ENCODE measurements around the gene PLXNA4. TPM values are rescaled to one million over a fixed set of nuclear protein-coding genes. Genes with fewer than 3 reads are reported as not detected.

The PLXNA4 gene
- total RNA-seq, 2 experiments from 2014 or later, result 0.75 to 0.85 TPM

DNA sequence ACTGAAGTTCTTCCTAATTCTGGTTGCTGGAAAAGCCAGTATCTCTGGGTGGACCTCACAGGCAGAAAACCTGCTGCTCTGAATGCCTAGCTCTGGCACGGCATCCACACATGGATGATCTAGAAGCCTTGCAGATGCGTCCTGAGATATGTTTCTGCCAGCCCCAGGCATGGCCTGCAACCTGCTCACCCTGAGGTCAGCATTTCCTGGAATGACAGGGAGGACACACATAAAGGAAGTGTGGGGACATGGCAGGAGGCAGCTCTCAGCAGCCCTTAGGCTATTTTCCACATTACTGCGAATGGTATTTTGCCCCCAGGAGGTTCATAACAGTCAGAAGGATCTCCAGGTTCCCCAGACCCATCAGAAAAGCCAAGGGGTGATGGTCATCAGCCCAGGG lies 23.2 kb downstream of the PLXNA4 start:
- TF ChIP-seq, protein P1, sequence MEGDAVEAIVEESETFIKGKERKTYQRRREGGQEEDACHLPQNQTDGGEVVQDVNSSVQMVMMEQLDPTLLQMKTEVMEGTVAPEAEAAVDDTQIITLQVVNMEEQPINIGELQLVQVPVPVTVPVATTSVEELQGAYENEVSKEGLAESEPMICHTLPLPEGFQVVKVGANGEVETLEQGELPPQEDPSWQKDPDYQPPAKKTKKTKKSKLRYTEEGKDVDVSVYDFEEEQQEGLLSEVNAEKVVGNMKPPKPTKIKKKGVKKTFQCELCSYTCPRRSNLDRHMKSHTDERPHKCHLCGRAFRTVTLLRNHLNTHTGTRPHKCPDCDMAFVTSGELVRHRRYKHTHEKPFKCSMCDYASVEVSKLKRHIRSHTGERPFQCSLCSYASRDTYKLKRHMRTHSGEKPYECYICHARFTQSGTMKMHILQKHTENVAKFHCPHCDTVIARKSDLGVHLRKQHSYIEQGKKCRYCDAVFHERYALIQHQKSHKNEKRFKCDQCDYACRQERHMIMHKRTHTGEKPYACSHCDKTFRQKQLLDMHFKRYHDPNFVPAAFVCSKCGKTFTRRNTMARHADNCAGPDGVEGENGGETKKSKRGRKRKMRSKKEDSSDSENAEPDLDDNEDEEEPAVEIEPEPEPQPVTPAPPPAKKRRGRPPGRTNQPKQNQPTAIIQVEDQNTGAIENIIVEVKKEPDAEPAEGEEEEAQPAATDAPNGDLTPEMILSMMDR (IDR thresholded peaks at IDR 0.05), result no peak
- Mint-ChIP-seq H3K4me1 (ENCODE audit: low read depth) (no peaks in the 10 kb centered on the region), H3K36me3 (ENCODE audit: low read depth) (peaks cover 12% of the 10 kb centered on the region), H3K27me3 (peaks cover 20% of the 10 kb centered on the region), H3K9me3 (peaks cover 15% of the 10 kb centered on the region), H3K27ac (no peak overlapping the region), H3K4me3 (no peak overlapping the region)
- intact Hi-C loops (cut with DNase I, micrococcal nuclease), result no loop called here
- DNase-seq, result no peak
- Histone ChIP-seq H3K4me1 (ENCODE audit: insufficient read depth, low read length) (no peaks in the 10 kb centered on the region), H3K4me3 (ENCODE audit: low read length) (no peak overlapping the region), H3K9me3 (ENCODE audit: control insufficient read depth in 1 of 2, insufficient read depth in 1 of 2, low read length in 2 of 2) (peaks cover 12 to 19% of the 10 kb centered on the region in 2 experiments), H3K27ac (ENCODE audit: low read depth in 1 of 2, low read length in 2 of 2) (no peak overlapping the region), H3K27me3 (ENCODE audit: control insufficient read depth in 1 of 2, insufficient read depth in 2 of 2, low read length in 2 of 2) (no peaks in the 10 kb centered on the region), H3K36me3 (ENCODE audit: insufficient read depth, low read length) (no peaks in the 10 kb centered on the region)
- ChIA-PET CTCF (no interaction called here), POLR2A (no interaction called here)
- no peak for ATAC-seq (ENCODE audit: poor library complexity)

DNA sequence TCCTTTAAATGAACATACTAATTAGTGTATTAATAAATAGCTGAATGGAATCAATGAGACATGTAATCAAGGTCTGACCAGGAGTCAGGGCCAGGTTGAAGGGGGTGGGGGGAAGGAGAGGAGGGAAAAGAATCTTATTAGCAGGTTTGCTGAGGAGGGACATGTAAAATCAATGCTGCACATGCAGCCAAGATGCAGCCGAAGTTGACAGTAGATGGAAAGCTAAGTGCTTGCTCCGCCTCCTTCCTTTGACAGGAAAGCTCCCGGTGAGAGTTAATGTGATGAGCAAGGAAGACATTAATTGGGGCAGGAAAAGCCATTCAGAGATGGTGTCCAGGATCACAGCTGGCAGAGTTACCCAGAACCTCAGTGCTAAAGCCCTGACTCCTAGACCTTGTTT lies 24.4 kb downstream of the PLXNA4 start:
- no peaks in the 10 kb centered on the region for H3K4me1 ChIP-seq (ENCODE audit: insufficient read depth, low read length)
- Mint-ChIP-seq H3K4me1 (ENCODE audit: low read depth) (no peaks in the 10 kb centered on the region), H3K36me3 (ENCODE audit: low read depth) (peaks cover 12% of the 10 kb centered on the region), H3K27me3 (peaks cover 20% of the 10 kb centered on the region), H3K27ac (no peak overlapping the region), H3K9me3 (peaks cover 15% of the 10 kb centered on the region), H3K4me3 (no peak overlapping the region)
- peaks cover 12 to 19% of the 10 kb centered on the region in 2 experiments for H3K9me3 ChIP-seq (ENCODE audit: control insufficient read depth in 1 of 2, insufficient read depth in 1 of 2, low read length in 2 of 2)
- DNase-seq (no peak), ATAC-seq (ENCODE audit: poor library complexity) (no peak)
- no peaks in the 10 kb centered on the region for H3K27me3 ChIP-seq (ENCODE audit: control insufficient read depth in 1 of 2, insufficient read depth in 2 of 2, low read length in 2 of 2)
- no peak overlapping the region for H3K4me3 ChIP-seq (ENCODE audit: low read length)
- ChIA-PET CTCF (no interaction called here), POLR2A (no interaction called here)
- TF ChIP-seq, protein P1 (IDR thresholded peaks at IDR 0.05), result no peak
- H3K36me3 ChIP-seq (ENCODE audit: insufficient read depth, low read length), result no peaks in the 10 kb centered on the region
- H3K27ac ChIP-seq (ENCODE audit: low read depth in 1 of 2, low read length in 2 of 2), result no peak overlapping the region
- intact Hi-C loops (cut with DNase I, micrococcal nuclease), result no loop called here

DNA sequence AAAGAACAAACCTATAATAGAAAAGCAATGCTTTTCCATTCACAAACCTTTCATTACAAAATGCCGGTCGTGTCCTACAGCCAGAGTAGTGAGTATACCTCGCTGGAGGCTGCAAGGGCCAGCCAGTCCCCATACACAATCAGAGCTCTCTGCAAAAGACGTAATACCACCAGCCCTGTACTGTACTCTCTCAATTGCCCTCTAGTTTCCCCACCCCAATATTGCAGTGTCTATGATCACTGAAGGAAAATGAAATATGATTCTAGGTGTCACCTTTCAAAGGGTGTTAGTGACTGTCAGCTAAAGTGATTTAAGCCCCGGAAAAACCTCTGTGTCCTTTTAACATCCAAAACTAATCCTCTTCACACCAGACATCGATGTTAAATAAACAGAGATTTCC lies 24.8 kb downstream of the PLXNA4 start:
- no peak overlapping the region for H3K4me3 ChIP-seq (ENCODE audit: low read length)
- H3K36me3 Mint-ChIP-seq (ENCODE audit: low read depth), result peaks cover 12% of the 10 kb centered on the region
- no peaks in the 10 kb centered on the region for H3K27me3 ChIP-seq (ENCODE audit: control insufficient read depth in 1 of 2, insufficient read depth in 2 of 2, low read length in 2 of 2)
- ChIA-PET CTCF (no interaction called here), POLR2A (no interaction called here)
- peaks cover 20% of the 10 kb centered on the region for H3K27me3 Mint-ChIP-seq
- TF ChIP-seq, protein P1 (IDR thresholded peaks at IDR 0.05), result no peak
- H3K27ac ChIP-seq (ENCODE audit: low read depth in 1 of 2, low read length in 2 of 2), result no peak overlapping the region
- H3K4me1 Mint-ChIP-seq (ENCODE audit: low read depth), result no peaks in the 10 kb centered on the region
- H3K9me3 Mint-ChIP-seq, result peaks cover 15% of the 10 kb centered on the region
- H3K9me3 ChIP-seq (ENCODE audit: control insufficient read depth in 1 of 2, insufficient read depth in 1 of 2, low read length in 2 of 2), result peaks cover 12 to 19% of the 10 kb centered on the region in 2 experiments
- no peak overlapping the region for H3K4me3 Mint-ChIP-seq
- intact Hi-C loops (cut with DNase I, micrococcal nuclease), result no loop called here
- no peak for DNase-seq
- H3K36me3 ChIP-seq (ENCODE audit: insufficient read depth, low read length), result no peaks in the 10 kb centered on the region
- H3K27ac Mint-ChIP-seq, result no peak overlapping the region
- ATAC-seq (ENCODE audit: poor library complexity), result no peak
- H3K4me1 ChIP-seq (ENCODE audit: insufficient read depth, low read length), result no peaks in the 10 kb centered on the region

Data from CD4-positive, alpha-beta T cell (primary cell).